IPS-NIHi11 (cell line): ENCODE measurements around the gene NKTR.
"Not testable (repeated sequence)": the region's sequence is repeated elsewhere in the genome, so short reads cannot be mapped to it uniquely, and the experiment has no call there.

Experiments used
- DNase-seq: peaks from one replicate; pipeline ENCODE4 v3.0.0; 2012; ENCODE audit warnings: mixed read lengths, low spot score

Gene NKTR

GRCh38 chr3:42600111-42600957, at the start of gene NKTR:
NKTR (plus strand) TSS chr3:42600686; CDS start chr3:42601007, 321 bp downstream.
- peak; percentile 91 for DNase-seq

DNA sequence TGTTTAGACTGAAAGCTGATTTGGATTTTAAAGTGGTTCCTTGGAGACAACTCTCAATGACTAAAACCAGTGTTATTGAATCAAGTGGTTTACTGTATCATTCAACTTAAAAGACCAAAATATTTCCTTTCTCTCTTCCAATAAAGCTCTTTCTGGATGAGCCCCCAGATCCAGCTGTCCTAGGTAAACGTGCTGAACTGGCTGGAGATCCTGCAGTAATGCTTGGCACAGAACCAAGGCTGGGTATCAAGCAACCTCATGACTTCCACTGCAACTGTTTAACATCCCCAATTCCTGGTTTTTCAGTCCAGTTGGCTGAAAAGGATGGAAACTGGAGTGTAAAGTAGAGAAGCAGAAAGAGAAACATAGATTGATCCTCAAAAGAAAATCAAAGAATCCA, 47.7 kb upstream of the NKTR start:
- DNase-seq, result no peak

- no peak for DNase-seq
Observed at GRCh38 chr3:42556089-42556632, 44.3 kb upstream of the NKTR start.

DNA sequence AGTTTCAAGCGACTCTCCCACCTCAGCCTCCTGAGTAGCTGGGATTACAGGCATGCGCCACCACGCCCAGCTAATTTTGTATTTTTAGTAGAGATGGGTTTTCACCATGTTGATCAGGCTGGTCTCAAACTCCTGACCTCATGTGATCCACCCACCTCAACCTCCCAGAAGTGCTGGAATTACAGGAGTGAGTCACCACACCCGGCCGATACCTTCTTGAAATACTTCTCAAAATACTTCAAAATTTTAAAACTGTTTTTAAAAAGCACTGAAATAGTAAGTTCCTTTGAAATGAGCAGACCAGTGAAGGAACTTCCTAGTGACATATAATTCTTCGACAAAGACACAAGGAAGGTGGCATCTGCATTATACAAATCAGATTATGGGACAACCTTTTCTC, 43.7 kb upstream of the NKTR start:
- not testable (repeated sequence) for DNase-seq

DNA sequence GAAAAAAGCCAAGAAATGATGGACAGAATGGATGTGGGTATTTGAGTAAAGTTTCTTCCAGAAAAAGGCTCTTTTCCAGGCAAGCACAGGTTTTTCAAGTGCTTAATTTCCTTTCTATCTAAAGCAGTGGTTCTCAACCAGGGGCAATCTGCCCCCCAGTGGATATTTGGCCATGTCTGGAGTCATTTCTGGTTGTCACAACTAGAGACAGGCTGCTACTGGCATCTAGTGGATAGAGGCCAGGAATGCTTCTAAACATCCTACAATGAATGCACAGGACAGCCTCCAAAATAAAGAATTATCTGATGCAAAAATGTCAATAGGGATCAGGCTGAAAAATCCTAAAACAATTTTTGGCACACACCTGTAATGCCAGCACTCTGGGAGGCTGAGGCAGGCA, 42.6 kb upstream of the NKTR start:
- no peak for DNase-seq

- DNase-seq, result no peak
Observed at GRCh38 chr3:42562047-42562907, 38.2 kb upstream of the NKTR start.

DNA sequence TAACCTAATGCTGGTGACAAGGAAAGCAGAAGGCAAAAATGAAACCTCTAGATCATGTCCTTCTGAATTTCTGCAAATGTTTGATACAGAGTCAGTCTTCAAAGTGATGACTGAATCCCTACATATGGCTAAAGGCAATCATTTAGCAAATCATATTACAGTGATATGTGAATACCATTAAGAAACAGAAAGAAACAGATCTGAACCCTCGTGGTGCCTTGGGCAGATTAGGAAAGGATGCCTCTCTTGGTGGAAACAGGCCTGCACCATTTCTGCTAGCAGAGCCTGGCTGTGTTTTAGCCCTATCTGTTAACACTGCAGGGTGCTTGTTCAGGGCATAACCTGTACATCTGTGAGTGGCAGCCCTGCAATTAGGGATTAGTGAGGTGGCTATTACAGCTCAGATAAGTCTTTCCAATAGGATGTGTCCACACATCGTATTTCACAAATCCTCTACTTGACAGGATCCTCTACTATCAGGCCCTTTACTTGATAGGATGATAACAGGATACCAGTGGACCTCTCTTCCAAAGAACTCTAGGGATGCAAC, 30.8 kb upstream of the NKTR start:
- no peak for DNase-seq

DNA sequence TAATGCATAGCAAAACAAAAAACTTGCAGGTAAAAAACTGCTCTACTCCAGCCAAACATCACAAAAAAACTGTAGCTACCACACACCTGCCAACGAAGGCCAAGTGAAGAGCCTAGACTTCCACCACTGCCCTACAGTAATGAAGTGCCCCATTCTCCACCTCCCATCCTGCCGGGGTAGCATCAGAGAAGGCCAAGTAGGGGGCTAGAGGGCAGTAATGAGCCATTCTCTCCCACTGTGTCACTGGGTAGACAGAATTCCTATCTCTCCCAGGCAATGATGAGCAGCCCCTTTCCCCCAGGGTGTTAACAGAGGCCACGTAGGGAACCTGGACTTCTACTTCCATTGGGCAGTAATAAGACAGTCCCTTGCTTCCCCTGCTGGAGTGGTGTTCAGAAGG, 28.2 kb upstream of the NKTR start:
- peak; percentile 78 for DNase-seq

GRCh38 chr3:42575137-42575741, 25.2 kb upstream of the NKTR start:
- DNase-seq, result no peak

- DNase-seq, result no peak
Observed at GRCh38 chr3:42578054-42578453, 22.4 kb upstream of the NKTR start.

DNA sequence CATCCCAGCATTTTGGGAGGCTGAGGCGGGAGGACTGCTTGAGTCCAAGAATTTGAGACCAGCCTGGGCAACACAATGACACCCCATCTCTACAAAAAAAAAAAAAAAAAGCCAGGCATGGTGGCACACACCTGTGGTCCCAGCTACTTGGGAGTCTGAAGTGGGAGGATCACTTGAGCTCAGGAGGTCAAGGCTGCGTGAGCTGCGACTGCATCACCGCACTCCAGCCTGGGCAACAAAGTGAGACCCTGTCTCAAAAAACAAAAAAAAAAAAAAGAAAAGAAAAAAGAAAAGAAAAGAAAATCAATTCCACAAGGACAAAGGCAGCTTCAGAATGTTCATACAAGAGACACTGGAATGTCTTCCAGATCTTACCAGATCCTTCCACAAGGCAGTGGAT, 21.1 kb upstream of the NKTR start:
- DNase-seq, result not testable (repeated sequence)

GRCh38 chr3:42581400-42581708, 19.1 kb upstream of the NKTR start:
- DNase-seq, result no peak

- peak; percentile 99 for DNase-seq
Observed at GRCh38 chr3:42581709-42582473, 18.6 kb upstream of the NKTR start, which contains the start of gene SEC22C. SEC22C (minus strand) TSS chr3:42581967; CDS start chr3:42569046, 12,921 bp downstream.

- DNase-seq, result peak; percentile 14
Observed at GRCh38 chr3:42582474-42583070, 17.9 kb upstream of the NKTR start.

GRCh38 chr3:42588625-42589024, 11.9 kb upstream of the NKTR start:
- no peak for DNase-seq

DNA sequence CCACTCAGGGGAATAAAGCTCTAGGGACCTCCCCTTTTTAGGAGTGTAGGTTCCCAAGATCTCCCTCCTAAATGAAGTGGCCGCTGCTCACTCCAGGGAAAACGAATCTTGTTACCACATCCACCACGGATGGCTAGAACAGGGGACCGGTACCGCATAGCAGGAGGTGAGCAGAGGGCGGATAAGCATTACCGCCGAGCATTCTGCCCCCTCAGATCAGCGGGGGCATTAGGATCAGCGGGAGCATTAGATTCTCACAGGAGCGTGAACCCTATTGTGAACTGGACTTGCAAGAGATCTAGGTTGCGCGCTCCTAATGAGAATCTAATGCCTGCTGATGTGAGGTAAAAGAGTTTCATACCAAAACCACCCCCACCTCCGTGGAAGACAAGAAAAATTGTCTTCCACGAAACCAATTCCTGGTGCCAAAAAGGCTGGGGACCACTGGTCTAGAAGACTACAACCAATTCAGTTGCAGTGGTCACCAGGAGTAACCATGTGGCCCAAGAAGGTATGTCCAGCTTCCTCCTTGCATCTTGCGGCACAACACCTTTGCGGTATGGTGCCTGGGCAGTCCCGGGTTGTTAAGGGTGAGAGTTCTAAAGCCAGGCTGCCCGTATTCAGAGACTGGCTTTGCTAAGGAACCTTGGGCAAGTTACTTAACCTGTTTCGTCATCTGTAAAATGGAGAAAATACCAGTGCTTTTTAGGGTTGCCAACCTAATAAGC, 10.9 kb upstream of the NKTR start:
- DNase-seq, result no peak

GRCh38 chr3:42590989-42591756, 9.3 kb upstream of the NKTR start:
- DNase-seq, result no peak

DNA sequence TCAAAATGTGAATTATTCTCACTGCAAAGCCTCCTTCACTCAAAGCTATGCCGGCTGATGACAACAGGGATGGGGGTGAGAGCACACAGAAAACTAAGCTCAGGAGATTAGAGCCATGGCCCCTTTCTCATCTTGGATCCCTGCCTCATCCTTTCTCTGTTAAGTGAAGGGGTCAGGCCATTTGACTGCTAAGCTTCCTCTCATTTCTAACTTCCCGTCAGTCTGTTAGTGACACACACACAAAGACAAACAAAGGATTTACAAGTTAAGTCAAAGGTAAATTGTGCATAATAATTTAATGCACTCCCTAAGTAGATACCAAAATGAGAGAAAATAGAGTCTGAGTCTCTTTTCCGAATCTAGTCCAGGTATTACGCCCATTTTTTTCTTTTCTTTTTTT, 8.7 kb upstream of the NKTR start:
- no peak for DNase-seq

DNA sequence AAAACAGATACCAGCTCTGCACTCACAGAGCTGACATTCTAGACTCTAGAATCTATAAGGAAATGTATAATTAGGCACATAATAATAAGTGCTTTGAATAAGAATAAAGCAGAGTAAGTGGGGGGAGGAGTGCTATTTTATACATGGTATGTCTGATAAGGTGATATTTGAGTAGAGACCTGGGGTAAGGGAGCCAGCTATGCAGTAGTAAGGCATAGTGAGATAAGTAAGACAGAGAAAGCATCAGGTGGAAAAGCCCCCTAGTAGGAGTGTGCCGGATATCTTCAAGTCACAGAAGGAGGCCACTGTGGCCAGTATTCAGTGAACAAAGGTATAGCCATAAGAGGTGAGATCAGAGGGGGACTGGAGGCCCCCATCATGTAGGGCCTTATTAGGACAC, 6.9 kb upstream of the NKTR start:
- DNase-seq, result no peak
